Stimulated activated naive CD8-positive, alpha-beta T cell treated with anti-CD3 and anti-CD28 coated beads, Interleukin-15, Interleukin-2, amounts not matched to agents 100 ng/mL and 50 ng/mL, for 24 hours (primary cell): Measurements from ENCODE around the gene UGT1A10.

Experiments used
- H3K27ac Mint-ChIP-seq: one replicate; pipeline ENCODE4 v1.8.0; 2021; ENCODE audit warnings: mild to moderate bottlenecking, mixed read lengths
- H3K27me3 Mint-ChIP-seq: one replicate; pipeline ENCODE4 v1.8.0; 2021; ENCODE audit warnings: mixed read lengths
- H3K36me3 Mint-ChIP-seq: one replicate; pipeline ENCODE4 v1.8.0; 2021; ENCODE audit warnings: low read depth, mixed read lengths
- H3K4me1 Mint-ChIP-seq: one replicate; pipeline ENCODE4 v1.8.0; 2021; ENCODE audit warnings: low read depth, mixed read lengths
- H3K4me3 Mint-ChIP-seq: one replicate; pipeline ENCODE4 v1.8.0; 2021; ENCODE audit warnings: mild to moderate bottlenecking, mixed read lengths
- H3K9me3 Mint-ChIP-seq: one replicate; pipeline ENCODE4 v1.8.0; 2021; ENCODE audit warnings: mixed read lengths

Gene UGT1A10

GRCh38 chr2:233758141-233758540 lies 121.9 kb downstream of the UGT1A10 start:
- Mint-ChIP-seq H3K9me3 (no peaks in the 10 kb centered on the region), H3K27ac (no peak overlapping the region), H3K4me3 (no peak overlapping the region), H3K4me1 (no peaks in the 10 kb centered on the region), H3K36me3 (no peaks in the 10 kb centered on the region), H3K27me3 (peaks cover 4% of the 10 kb centered on the region)

GRCh38 chr2:233758849-233759248 lies 122.6 kb downstream of the UGT1A10 start:
- H3K4me3 Mint-ChIP-seq, result no peak overlapping the region
- H3K4me1 Mint-ChIP-seq, result no peaks in the 10 kb centered on the region
- H3K9me3 Mint-ChIP-seq, result no peaks in the 10 kb centered on the region
- no peaks in the 10 kb centered on the region for H3K36me3 Mint-ChIP-seq
- peaks cover 11% of the 10 kb centered on the region for H3K27me3 Mint-ChIP-seq
- H3K27ac Mint-ChIP-seq, result no peak overlapping the region

- no peaks in the 10 kb centered on the region for H3K36me3 Mint-ChIP-seq
- H3K27me3 Mint-ChIP-seq, result peaks cover 20% of the 10 kb centered on the region
- H3K4me1 Mint-ChIP-seq, result no peaks in the 10 kb centered on the region
- no peak within 1 kb of the TSS for H3K27ac Mint-ChIP-seq
- no peaks in the 10 kb centered on the region for H3K9me3 Mint-ChIP-seq
- H3K4me3 Mint-ChIP-seq, result no peak within 1 kb of the TSS
Observed at GRCh38 chr2:233760043-233760442, 123.8 kb downstream of the UGT1A10 start, which contains the start of gene UGT1A1. Gene UGT1A1, plus strand, starts transcription at chr2:233760270. Its CDS starts 18 bp downstream, at chr2:233760288.

GRCh38 chr2:233761040-233761769 lies 125.0 kb downstream of the UGT1A10 start:
- Mint-ChIP-seq H3K4me3 (no peak overlapping the region), H3K27me3 (peaks cover 23% of the 10 kb centered on the region), H3K4me1 (no peaks in the 10 kb centered on the region), H3K27ac (no peak overlapping the region), H3K9me3 (no peaks in the 10 kb centered on the region), H3K36me3 (no peaks in the 10 kb centered on the region)

GRCh38 chr2:233764264-233764663 lies 128.0 kb downstream of the UGT1A10 start:
- Mint-ChIP-seq H3K27ac (no peak overlapping the region), H3K4me1 (no peaks in the 10 kb centered on the region), H3K9me3 (no peaks in the 10 kb centered on the region), H3K36me3 (no peaks in the 10 kb centered on the region), H3K4me3 (no peak overlapping the region), H3K27me3 (peaks cover 34% of the 10 kb centered on the region)

GRCh38 chr2:233764761-233765160 lies 128.5 kb downstream of the UGT1A10 start:
- Mint-ChIP-seq H3K9me3 (no peaks in the 10 kb centered on the region), H3K27ac (no peak overlapping the region), H3K27me3 (peaks cover 36% of the 10 kb centered on the region), H3K36me3 (no peaks in the 10 kb centered on the region), H3K4me1 (no peaks in the 10 kb centered on the region), H3K4me3 (no peak overlapping the region)

- no peak overlapping the region for H3K27ac Mint-ChIP-seq
- no peaks in the 10 kb centered on the region for H3K4me1 Mint-ChIP-seq
- no peaks in the 10 kb centered on the region for H3K36me3 Mint-ChIP-seq
- H3K27me3 Mint-ChIP-seq, result peaks cover 36% of the 10 kb centered on the region
- H3K9me3 Mint-ChIP-seq, result no peaks in the 10 kb centered on the region
- no peak overlapping the region for H3K4me3 Mint-ChIP-seq
Observed at GRCh38 chr2:233766416-233766815, 130.2 kb downstream of the UGT1A10 start.

GRCh38 chr2:233768076-233768475 lies 131.8 kb downstream of the UGT1A10 start:
- H3K27ac Mint-ChIP-seq, result no peak overlapping the region
- H3K27me3 Mint-ChIP-seq, result peaks cover 32% of the 10 kb centered on the region
- H3K4me3 Mint-ChIP-seq, result no peak overlapping the region
- no peaks in the 10 kb centered on the region for H3K36me3 Mint-ChIP-seq
- H3K4me1 Mint-ChIP-seq, result no peaks in the 10 kb centered on the region
- no peaks in the 10 kb centered on the region for H3K9me3 Mint-ChIP-seq

GRCh38 chr2:233769260-233769659 lies 133.0 kb downstream of the UGT1A10 start:
- peaks cover 20% of the 10 kb centered on the region for H3K27me3 Mint-ChIP-seq
- no peaks in the 10 kb centered on the region for H3K4me1 Mint-ChIP-seq
- H3K9me3 Mint-ChIP-seq, result no peaks in the 10 kb centered on the region
- H3K36me3 Mint-ChIP-seq, result no peaks in the 10 kb centered on the region
- H3K4me3 Mint-ChIP-seq, result no peak overlapping the region
- H3K27ac Mint-ChIP-seq, result no peak overlapping the region

- Mint-ChIP-seq H3K27me3 (peaks cover 18% of the 10 kb centered on the region), H3K4me3 (no peak overlapping the region), H3K27ac (no peak overlapping the region), H3K36me3 (no peaks in the 10 kb centered on the region), H3K9me3 (peaks cover 11% of the 10 kb centered on the region), H3K4me1 (no peaks in the 10 kb centered on the region)
Observed at GRCh38 chr2:233772153-233772552, 135.9 kb downstream of the UGT1A10 start.

- H3K4me3 Mint-ChIP-seq, result no peak overlapping the region
- H3K27me3 Mint-ChIP-seq, result peaks cover 14% of the 10 kb centered on the region
- peaks cover 11% of the 10 kb centered on the region for H3K9me3 Mint-ChIP-seq
- no peaks in the 10 kb centered on the region for H3K36me3 Mint-ChIP-seq
- no peak overlapping the region for H3K27ac Mint-ChIP-seq
- H3K4me1 Mint-ChIP-seq, result no peaks in the 10 kb centered on the region
Observed at GRCh38 chr2:233772583-233772982, 136.3 kb downstream of the UGT1A10 start.

- Mint-ChIP-seq H3K36me3 (no peaks in the 10 kb centered on the region), H3K27me3 (peaks cover 17% of the 10 kb centered on the region), H3K4me3 (no peak overlapping the region), H3K4me1 (no peaks in the 10 kb centered on the region), H3K9me3 (peaks cover 15% of the 10 kb centered on the region), H3K27ac (no peak overlapping the region)
Observed at GRCh38 chr2:233773854-233774253, 137.6 kb downstream of the UGT1A10 start.

GRCh38 chr2:233775414-233775813 lies 139.2 kb downstream of the UGT1A10 start:
- Mint-ChIP-seq H3K27ac (no peak overlapping the region), H3K36me3 (no peaks in the 10 kb centered on the region), H3K4me3 (no peak overlapping the region)

GRCh38 chr2:233778030-233778429 lies 141.8 kb downstream of the UGT1A10 start, which contains the start of gene MROH2A:
Gene MROH2A, plus strand, starts transcription at chr2:233778330. Its CDS starts 1,029 bp downstream, at chr2:233779359.
- Mint-ChIP-seq H3K4me1 (no peaks in the 10 kb centered on the region), H3K36me3 (no peaks in the 10 kb centered on the region), H3K4me3 (no peak within 1 kb of the TSS), H3K27me3 (peaks cover 25% of the 10 kb centered on the region), H3K27ac (no peak within 1 kb of the TSS), H3K9me3 (peaks cover 20% of the 10 kb centered on the region)

More at GRCh38 chr2:233775414-233775813, 139.2 kb downstream of the UGT1A10 start:
- Mint-ChIP-seq H3K27me3 (peaks cover 21% of the 10 kb centered on the region), H3K4me1 (no peaks in the 10 kb centered on the region), H3K9me3 (peaks cover 15% of the 10 kb centered on the region)

- Mint-ChIP-seq H3K9me3 (peaks cover 20% of the 10 kb centered on the region), H3K36me3 (no peaks in the 10 kb centered on the region), H3K4me1 (no peaks in the 10 kb centered on the region), H3K27ac (no peak overlapping the region), H3K4me3 (no peak overlapping the region), H3K27me3 (peaks cover 27% of the 10 kb centered on the region)
Observed at GRCh38 chr2:233779722-233780121, 143.5 kb downstream of the UGT1A10 start.

GRCh38 chr2:233780771-233781170 lies 144.5 kb downstream of the UGT1A10 start:
- Mint-ChIP-seq H3K9me3 (peaks cover 18% of the 10 kb centered on the region), H3K27me3 (peaks cover 23% of the 10 kb centered on the region), H3K27ac (no peak overlapping the region), H3K4me3 (no peak overlapping the region), H3K36me3 (no peaks in the 10 kb centered on the region), H3K4me1 (no peaks in the 10 kb centered on the region)
